ENCODE measurements around the gene EGFL7. TPM values are rescaled to one million over a fixed set of nuclear protein-coding genes. Genes with fewer than 3 reads are reported as not detected.

EGFL7 gene
- total and polyA plus RNA-seq, 11 donors: 56.4 to 142 (median 94.5) TPM

DNA sequence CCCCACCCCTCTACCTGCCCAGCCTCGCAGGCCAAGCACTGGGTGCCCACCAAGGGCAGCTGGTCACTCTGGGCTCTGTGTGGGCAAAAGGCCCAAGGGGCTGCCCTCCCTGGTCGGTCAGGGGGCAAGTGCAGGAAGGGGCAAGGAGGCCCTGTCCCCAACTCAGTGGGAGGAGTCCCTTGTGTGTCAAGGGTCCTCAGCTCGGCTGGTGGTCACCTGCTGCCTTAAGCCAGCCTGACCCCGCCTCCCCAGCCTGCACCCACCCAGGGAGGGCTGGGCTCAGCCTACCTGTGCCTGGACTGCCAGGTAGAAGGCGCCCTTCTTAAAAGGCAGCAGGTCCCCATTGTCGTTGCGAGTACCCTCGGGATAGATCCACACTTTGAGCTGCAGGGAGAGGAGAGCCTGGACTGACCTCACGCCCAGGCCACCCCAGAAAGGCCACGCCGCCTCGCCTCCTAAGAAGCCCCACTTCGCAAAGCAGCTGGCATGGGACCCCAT, 13.6 kb downstream of the EGFL7 start:
- Histone ChIP-seq H3K9me3 (no peaks in the 10 kb centered on the region), H3K27me3 (no peaks in the 10 kb centered on the region), H3K36me3 (peaks cover 0 to 53% (median 33%) of the 10 kb centered on the region in 9 donors), H3K4me1 (peaks cover 0 to 36% (median 15%) of the 10 kb centered on the region in 12 donors), H3K27ac (no peak overlapping the region), H3K4me3 (no peak overlapping the region)
- intact Hi-C loops (cut with DNase I): loop anchor here in 1 of 10 donors (5.0 kb wide), 1 partner anchor 36 kb away; the partner anchor contains the start of gene DIPK1B
- DNase-seq (no peak), ATAC-seq (no peak)
- TF ChIP-seq POLR2A (IDR thresholded peaks at IDR 0.05) (no peak), CTCF (IDR thresholded peaks at IDR 0.05) (no peak)
- 90 to 92% (median 91%) methylated on average over 11 to 13 of the region's 13 CpGs for WGBS, 4 donors

- no peak overlapping the region for H3K4me3 ChIP-seq
- no peak for DNase-seq
These were observed 14.4 kb downstream of the EGFL7 start for GRCh38 chr9:136676920-136677686.

DNA sequence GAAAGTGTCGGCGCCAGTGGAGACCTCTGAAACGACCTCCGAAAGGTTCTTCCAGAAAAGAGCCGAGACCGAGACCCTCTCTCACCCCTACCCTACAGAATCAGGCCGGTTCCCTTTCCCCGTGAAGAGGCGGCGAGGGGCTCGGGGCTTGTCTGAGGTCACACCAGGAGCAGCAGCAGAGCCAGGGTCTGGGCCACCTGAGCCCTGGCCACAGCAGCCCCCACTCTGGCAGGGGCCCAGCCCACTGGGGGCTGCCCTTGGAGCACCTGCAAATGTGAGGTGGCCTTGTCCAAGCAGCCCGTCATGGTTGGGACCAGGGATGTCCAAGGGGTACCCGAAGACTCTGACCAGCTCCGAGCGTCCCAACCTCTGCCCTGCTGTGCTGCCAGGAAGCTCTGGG, 15.3 kb downstream of the EGFL7 start:
- TF ChIP-seq POLR2A (IDR thresholded peaks at IDR 0.05): no peak
- TF ChIP-seq CTCF (IDR thresholded peaks at IDR 0.05): no peak
- no peak for DNase-seq
- intact Hi-C loops (cut with DNase I): loop anchor here in 1 of 10 donors (5.0 kb wide), 1 partner anchor 34 kb away; the partner anchor contains the start of gene DIPK1B
- no peaks in the 10 kb centered on the region for H3K27me3 ChIP-seq
- 92 to 95% (median 92%) methylated on average over 9 to 15 of the region's 15 CpGs for WGBS, 4 donors
- no peak for ATAC-seq
- peaks cover 0 to 37% (median 16%) of the 10 kb centered on the region in 12 donors for H3K4me1 ChIP-seq
- no peak overlapping the region for H3K27ac ChIP-seq
- no peak overlapping the region for H3K4me3 ChIP-seq
- no peaks in the 10 kb centered on the region for H3K9me3 ChIP-seq
- H3K36me3 ChIP-seq: peaks cover 0 to 37% (median 21%) of the 10 kb centered on the region in 9 donors

More at GRCh38 chr9:136676920-136677686, 14.4 kb downstream of the EGFL7 start:
- 80 to 89% (median 86%) methylated on average over 28 to 46 of the region's 46 CpGs for WGBS, 4 donors
- peaks cover 0 to 46% (median 30%) of the 10 kb centered on the region in 9 donors for H3K36me3 ChIP-seq
- intact Hi-C loops (cut with DNase I): loop anchor here in 1 of 10 donors (5.0 kb wide), 1 partner anchor 35 kb away; the partner anchor contains the start of gene DIPK1B
- no peaks in the 10 kb centered on the region for H3K9me3 ChIP-seq
- H3K4me1 ChIP-seq: peaks cover 0 to 32% (median 15%) of the 10 kb centered on the region in 12 donors
- no peak for TF ChIP-seq CTCF (IDR thresholded peaks at IDR 0.05)
- no peak for TF ChIP-seq POLR2A (IDR thresholded peaks at IDR 0.05)
- ATAC-seq: no peak
- no peaks in the 10 kb centered on the region for H3K27me3 ChIP-seq
- H3K27ac ChIP-seq: no peak overlapping the region

GRCh38 chr9:136678624-136679023, 15.9 kb downstream of the EGFL7 start:
- peaks cover 0 to 43% (median 21%) of the 10 kb centered on the region in 12 donors for H3K4me1 ChIP-seq
- H3K4me3 ChIP-seq: no peak overlapping the region
- DNase-seq (peak in 1 of 5 donors; percentile 43), ATAC-seq (peak in 1 of 4 donors; percentile 17)
- intact Hi-C loops (cut with DNase I): loop anchor here in 1 of 10 donors (5.0 kb wide), 1 partner anchor 34 kb away; the partner anchor contains the start of gene DIPK1B
- peaks cover 0 to 33% (median 16%) of the 10 kb centered on the region in 9 donors for H3K36me3 ChIP-seq
- 73 to 81% (median 78%) methylated on average over 6 of the region's 6 CpGs for WGBS, 4 donors
- no peaks in the 10 kb centered on the region for H3K9me3 ChIP-seq
- H3K27me3 ChIP-seq: no peaks in the 10 kb centered on the region
- H3K27ac ChIP-seq: peak overlapping the region in 3 of 12 donors; percentile 38 to 84 (median 51)
- TF ChIP-seq CTCF (IDR thresholded peaks at IDR 0.05): no peak
- no peak for TF ChIP-seq POLR2A (IDR thresholded peaks at IDR 0.05)
